Measurements from ENCODE around the gene UGT2A1. TPM values are rescaled to one million over a fixed set of nuclear protein-coding genes. Genes with fewer than 3 reads are reported as not detected.

The UGT2A1 gene
- total and polyA plus RNA-seq, 8 donors = 0.07 to 0.13 TPM; not detected in 6

- Histone ChIP-seq H3K4me1 (no peaks in the 10 kb centered on the region), H3K4me3 (no peak overlapping the region), H3K27me3 (no peaks in the 10 kb centered on the region), H3K9me3 (no peaks in the 10 kb centered on the region), H3K36me3 (no peaks in the 10 kb centered on the region), H3K27ac (no peak overlapping the region)
- ATAC-seq (no peak), DNase-seq (no peak)
- intact Hi-C loops (cut with DNase I) = no loop called here
- TF ChIP-seq CTCF (IDR thresholded peaks at IDR 0.05) = no peak
Measured at GRCh38 chr4:69650872-69651271, 2.2 kb downstream of the UGT2A1 start.

GRCh38 chr4:69649629-69650028 is 3.4 kb downstream of the UGT2A1 start:
- Histone ChIP-seq H3K36me3 (no peaks in the 10 kb centered on the region), H3K9me3 (no peaks in the 10 kb centered on the region), H3K4me1 (no peaks in the 10 kb centered on the region), H3K27me3 (no peaks in the 10 kb centered on the region), H3K4me3 (no peak overlapping the region), H3K27ac (no peak overlapping the region)
- DNase-seq = no peak
- ATAC-seq = no peak
- no peak for TF ChIP-seq CTCF (IDR thresholded peaks at IDR 0.05)
- intact Hi-C loops (cut with DNase I) = no loop called here

- no peak for TF ChIP-seq CTCF (IDR thresholded peaks at IDR 0.05)
- H3K4me1 ChIP-seq = no peaks in the 10 kb centered on the region
- DNase-seq = no peak
- no peaks in the 10 kb centered on the region for H3K27me3 ChIP-seq
- intact Hi-C loops (cut with DNase I) = no loop called here
- no peak for ATAC-seq
- no peak overlapping the region for H3K4me3 ChIP-seq
- no peak overlapping the region for H3K27ac ChIP-seq
- no peaks in the 10 kb centered on the region for H3K36me3 ChIP-seq
- no peaks in the 10 kb centered on the region for H3K9me3 ChIP-seq
Measured at GRCh38 chr4:69649207-69649606, 3.8 kb downstream of the UGT2A1 start.

GRCh38 chr4:69642961-69643360 is 10.1 kb downstream of the UGT2A1 start:
- Histone ChIP-seq H3K36me3 (no peaks in the 10 kb centered on the region), H3K4me3 (no peak overlapping the region), H3K9me3 (no peaks in the 10 kb centered on the region), H3K27ac (no peak overlapping the region), H3K27me3 (no peaks in the 10 kb centered on the region), H3K4me1 (no peaks in the 10 kb centered on the region)
- intact Hi-C loops (cut with DNase I) = no loop called here
- ATAC-seq (no peak), DNase-seq (no peak)
- TF ChIP-seq CTCF (IDR thresholded peaks at IDR 0.05) = no peak

- Histone ChIP-seq H3K4me3 (no peak overlapping the region), H3K36me3 (no peaks in the 10 kb centered on the region), H3K4me1 (no peaks in the 10 kb centered on the region), H3K27me3 (no peaks in the 10 kb centered on the region), H3K27ac (no peak overlapping the region), H3K9me3 (no peaks in the 10 kb centered on the region)
- DNase-seq (no peak), ATAC-seq (no peak)
- no peak for TF ChIP-seq CTCF (IDR thresholded peaks at IDR 0.05)
- intact Hi-C loops (cut with DNase I) = no loop called here
Measured at GRCh38 chr4:69640289-69640688, 12.8 kb downstream of the UGT2A1 start.

Data from left lung (tissue), 10 donors.